Articular chondrocyte of knee joint (primary cell): ENCODE measurements around the gene GRK6. TPM values are rescaled to one million over a fixed set of nuclear protein-coding genes. Genes with fewer than 3 reads are reported as not detected.

Source experiments
- total RNA-seq: library from RNA; depleted of rRNA; stranded (reverse); fragments of >200 nt; gene quantifications from 2 replicates; pipeline ENCODE4 v1.2.3, GENCODE V29; 2012

The GRK6 gene
- total RNA-seq, result 11.5 and 12.8 TPM in 2 replicates

GRCh38 chr5:177426566-177427210, at the start of gene GRK6:
Gene GRK6 (plus strand): TSS chr5:177426676. CDS start chr5:177426846, 170 bp downstream.

GRCh38 chr5:177384134-177384533, 42.3 kb upstream of the GRK6 start, which contains the start of gene SLC34A1:
Gene SLC34A1 (plus strand): TSS chr5:177384434. CDS start chr5:177385742, 1,308 bp downstream.

GRCh38 chr5:177399997-177400868, 26.2 kb upstream of the GRK6 start, which contains the start of gene PFN3:
Gene PFN3 (minus strand): TSS chr5:177400661. CDS start chr5:177400576, 85 bp downstream.

GRCh38 chr5:177409043-177409801, 17.3 kb upstream of the GRK6 start, which contains the start of gene F12:
Gene F12 (minus strand): TSS chr5:177409564. CDS start chr5:177409527, 37 bp downstream.

GRCh38 chr5:177446200-177447065, 20.0 kb downstream of the GRK6 start, which contains the start of gene PRR7:
Gene PRR7 (plus strand): TSS chr5:177446814. CDS start chr5:177455068, 8,254 bp downstream.

GRCh38 chr5:177473443-177474001, 47.0 kb downstream of the GRK6 start, which contains the start of gene DBN1:
Gene DBN1 (minus strand): TSS chr5:177473634. CDS start chr5:177473521, 113 bp downstream.

Other genes starting within 250 kb of the GRK6 start
- gene RAB24, start 123.0 kb upstream of the GRK6 start, total RNA-seq, result 13.9 and 16.5 TPM in 2 replicates
- gene PRELID1, start 122.9 kb upstream of the GRK6 start, total RNA-seq, result 83.1 and 89.0 TPM in 2 replicates
- 5.7 and 9.5 TPM in 2 replicates for gene MXD3, start 114.8 kb upstream of the GRK6 start, total RNA-seq
- 275 and 291 TPM in 2 replicates for gene LMAN2, start 75.0 kb upstream of the GRK6 start, total RNA-seq
- gene RGS14, start 68.8 kb upstream of the GRK6 start, total RNA-seq, result 2.6 and 5.4 TPM in 2 replicates
- not detected in 2 replicates for gene SLC34A1, start 42.2 kb upstream of the GRK6 start, total RNA-seq
- not detected in 2 replicates for gene PFN3, start 26.0 kb upstream of the GRK6 start, total RNA-seq
- 0.26 TPM in 1 of 2 replicates, not detected in the other for gene F12, start 17.1 kb upstream of the GRK6 start, total RNA-seq
- gene PRR7, start 20.1 kb downstream of the GRK6 start, total RNA-seq, result 10.6 and 11.9 TPM in 2 replicates
- gene DBN1, start 47.0 kb downstream of the GRK6 start, total RNA-seq, result 64.5 and 74.5 TPM in 2 replicates
- gene PDLIM7, start 70.9 kb downstream of the GRK6 start, total RNA-seq, result 65.2 and 97.5 TPM in 2 replicates
- 0.54 and 0.91 TPM in 2 replicates for gene DOK3, start 83.2 kb downstream of the GRK6 start, total RNA-seq
- 48.2 and 59.7 TPM in 2 replicates for gene DDX41, start 90.3 kb downstream of the GRK6 start, total RNA-seq
- gene FAM193B, start 127.9 kb downstream of the GRK6 start, total RNA-seq, result 23.1 and 23.7 TPM in 2 replicates
- gene TMED9, start 165.5 kb downstream of the GRK6 start, total RNA-seq, result 111 and 123 TPM in 2 replicates
- gene B4GALT7, start 173.5 kb downstream of the GRK6 start, total RNA-seq, result 22.7 and 23.4 TPM in 2 replicates